NCI-H1436 (cell line): ENCODE data around the gene DCAF4L1.

Experiments
- DNase-seq: peaks from one replicate; lab custom pipeline; 2025; lab: John Stamatoyannopoulos, UW

DCAF4L1 gene

GRCh38 chr4:41981456-41981855 is at the start of gene DCAF4L1:
Gene DCAF4L1 (plus strand): TSS chr4:41981756. CDS start chr4:41981793, 37 bp downstream.
- no peak for DNase-seq

DNA sequence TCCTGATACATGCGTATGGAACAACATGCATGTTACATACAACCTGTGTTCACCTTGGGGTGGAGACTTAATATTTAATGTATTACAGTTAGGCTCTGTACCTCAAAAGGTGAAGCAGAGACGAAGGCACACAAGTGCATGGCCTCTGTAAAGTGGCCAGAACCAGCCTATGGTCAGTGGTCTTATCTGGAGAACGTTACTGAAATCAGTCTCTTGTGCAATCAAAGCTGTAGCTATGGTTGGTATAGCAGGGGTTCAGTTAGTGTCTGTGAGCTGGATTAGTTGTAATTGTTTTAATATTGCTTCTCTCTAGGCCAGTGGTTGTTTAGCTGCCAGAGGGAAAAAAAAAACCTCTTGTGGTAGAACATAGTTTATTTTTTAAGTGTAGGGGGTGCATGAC is 48.6 kb upstream of the DCAF4L1 start:
- DNase-seq = no peak

DNA sequence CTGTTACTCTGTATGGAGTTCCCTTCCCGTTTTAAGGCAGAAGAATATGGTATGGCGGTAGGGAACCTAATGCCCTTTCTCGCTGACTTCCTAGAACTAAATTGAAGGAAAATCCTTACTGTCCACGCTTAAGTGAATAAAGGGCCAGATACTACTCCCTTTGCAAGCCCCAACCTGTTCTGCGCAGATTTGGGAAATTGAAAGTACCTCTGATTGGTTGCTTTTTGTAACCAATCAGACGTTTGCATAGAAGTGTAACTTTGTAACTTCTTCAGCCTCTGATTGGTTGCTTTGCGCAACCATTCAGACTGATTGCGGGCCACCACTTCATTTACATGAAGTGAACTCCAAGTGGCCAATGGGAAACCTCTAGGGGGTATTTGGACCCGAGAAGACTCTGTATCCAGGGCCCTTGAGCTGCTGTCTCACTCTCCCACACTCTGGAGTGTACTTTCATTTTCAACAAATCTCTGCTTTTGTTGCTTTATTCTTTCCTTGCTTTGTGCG is 47.5 kb upstream of the DCAF4L1 start:
- peak; percentile 57 for DNase-seq

DNA sequence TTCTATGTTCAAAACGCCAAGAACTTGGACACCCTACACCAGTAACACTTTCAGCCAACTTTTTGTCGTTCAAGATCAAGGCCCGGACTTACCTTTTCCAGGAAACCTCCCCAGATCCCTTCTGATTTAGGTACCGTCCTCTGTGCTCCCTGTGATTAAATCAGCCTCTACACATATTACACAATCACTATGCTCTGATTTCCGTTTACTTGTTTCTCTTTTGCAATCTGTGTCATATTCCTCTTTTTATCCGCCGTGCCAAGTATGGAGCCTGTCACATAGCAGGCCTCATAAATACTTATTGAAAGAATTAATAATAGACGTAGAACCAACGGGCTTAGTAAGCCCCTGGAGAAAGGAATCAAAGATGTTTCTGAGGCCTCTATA is 47.0 kb upstream of the DCAF4L1 start:
- DNase-seq = no peak

GRCh38 chr4:41934901-41935651 is 46.5 kb upstream of the DCAF4L1 start, which contains the start of gene TMEM33:
Gene TMEM33 (plus strand): TSS chr4:41935429. CDS start chr4:41935485, 56 bp downstream.
- DNase-seq = peak; percentile 87

- DNase-seq = no peak
Measured at GRCh38 chr4:41935652-41936021, 45.9 kb upstream of the DCAF4L1 start.

GRCh38 chr4:41939016-41939626 is 42.4 kb upstream of the DCAF4L1 start:
- no peak for DNase-seq

DNA sequence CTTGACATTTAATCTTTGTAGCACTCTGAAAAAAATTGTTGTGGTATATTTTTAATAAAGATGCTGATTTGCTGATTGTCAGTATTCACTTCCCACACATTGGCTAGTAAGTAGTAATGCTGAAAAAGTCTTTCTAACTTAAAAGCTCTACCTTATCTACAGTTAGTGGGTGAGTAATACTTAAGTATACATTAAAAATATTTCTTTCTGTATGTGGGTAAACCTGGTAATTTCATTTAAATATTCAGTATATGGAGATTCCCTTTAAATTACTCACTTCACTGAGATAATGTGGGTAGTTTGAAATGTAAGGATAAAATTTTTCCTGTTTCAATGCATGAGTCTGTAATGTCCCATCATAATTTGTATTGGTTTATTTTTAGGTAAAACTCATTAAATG is 40.7 kb upstream of the DCAF4L1 start:
- DNase-seq = no peak

- no peak for DNase-seq
Measured at GRCh38 chr4:41943506-41943905, 38.0 kb upstream of the DCAF4L1 start.

DNA sequence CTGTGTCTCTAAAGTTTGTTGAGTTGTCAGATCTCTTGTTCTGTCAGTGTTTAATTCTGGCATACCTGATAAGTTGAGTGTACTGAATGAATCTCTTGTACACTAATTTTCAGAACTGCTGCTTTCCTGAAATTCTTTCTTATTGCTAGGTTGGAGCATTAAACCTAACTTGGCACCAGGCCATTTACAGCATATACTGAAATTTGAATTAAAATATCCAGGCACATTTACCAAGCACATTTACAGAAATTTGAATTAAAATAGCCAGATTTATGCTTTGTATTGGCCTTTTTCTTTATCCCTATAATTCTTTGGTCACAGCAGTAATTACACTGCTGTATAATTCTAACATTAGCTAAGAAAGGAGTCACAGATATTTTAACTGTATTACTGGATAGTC is 37.5 kb upstream of the DCAF4L1 start:
- no peak for DNase-seq

DNA sequence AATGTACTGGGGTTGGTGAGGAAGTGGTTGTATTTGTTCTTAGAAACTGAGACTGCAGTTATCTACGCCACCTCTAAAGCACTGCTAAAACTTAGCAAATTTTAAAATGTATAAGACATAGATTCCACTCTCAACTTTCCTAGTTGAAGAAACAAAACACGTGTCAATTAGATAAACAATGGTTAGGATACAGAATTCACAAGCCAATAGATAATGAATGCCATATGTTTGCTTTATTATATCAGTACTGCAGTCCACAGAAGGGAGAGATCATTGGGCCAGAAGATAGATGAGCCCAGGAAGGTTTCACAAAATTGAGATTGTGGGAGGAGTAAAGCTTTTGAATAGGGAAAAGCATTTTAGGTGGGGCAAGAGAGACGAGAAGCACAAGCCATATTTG is 32.0 kb upstream of the DCAF4L1 start:
- no peak for DNase-seq

DNA sequence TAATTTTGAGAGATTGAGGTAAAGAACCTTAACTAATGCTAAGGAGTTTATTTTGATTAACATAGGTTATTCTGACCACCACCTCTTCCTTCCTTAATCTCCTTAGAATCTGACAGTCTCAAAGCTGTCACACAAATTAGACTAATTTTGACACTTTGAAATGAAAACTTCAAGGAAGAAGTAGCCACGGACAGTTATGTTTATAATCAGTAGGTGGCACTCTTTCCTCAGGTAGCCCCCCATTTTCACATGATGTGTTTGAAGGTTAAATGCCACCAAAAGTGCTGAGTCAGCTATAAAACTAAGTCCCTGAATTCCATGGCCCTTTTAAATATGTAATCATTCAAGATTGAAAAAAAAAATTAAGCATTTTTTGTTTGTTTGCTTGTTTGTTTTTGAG is 23.9 kb upstream of the DCAF4L1 start:
- DNase-seq = peak; percentile 0

- DNase-seq = no peak
Measured at GRCh38 chr4:41963105-41963504, 18.5 kb upstream of the DCAF4L1 start.

- DNase-seq = no peak
Measured at GRCh38 chr4:41964401-41964800, 17.2 kb upstream of the DCAF4L1 start.

DNA sequence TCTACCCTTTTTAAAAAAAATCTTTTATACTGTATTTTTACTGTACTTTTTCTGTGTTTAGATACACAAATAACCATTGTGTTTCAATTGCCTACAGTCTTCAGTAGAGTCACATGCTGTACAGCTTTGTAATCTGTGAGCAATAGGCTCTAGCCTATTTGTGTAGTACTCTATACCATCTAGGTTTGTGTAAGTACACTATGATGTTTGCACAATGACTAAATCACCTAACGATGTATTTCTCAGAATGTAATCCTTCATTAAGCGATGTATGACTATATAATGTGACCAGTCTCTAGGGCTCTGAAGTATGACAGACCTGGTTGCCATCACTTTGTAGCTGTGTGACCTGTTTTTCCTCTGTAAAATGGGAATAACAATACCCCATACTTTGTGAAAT is 14.2 kb upstream of the DCAF4L1 start:
- DNase-seq = no peak

DNA sequence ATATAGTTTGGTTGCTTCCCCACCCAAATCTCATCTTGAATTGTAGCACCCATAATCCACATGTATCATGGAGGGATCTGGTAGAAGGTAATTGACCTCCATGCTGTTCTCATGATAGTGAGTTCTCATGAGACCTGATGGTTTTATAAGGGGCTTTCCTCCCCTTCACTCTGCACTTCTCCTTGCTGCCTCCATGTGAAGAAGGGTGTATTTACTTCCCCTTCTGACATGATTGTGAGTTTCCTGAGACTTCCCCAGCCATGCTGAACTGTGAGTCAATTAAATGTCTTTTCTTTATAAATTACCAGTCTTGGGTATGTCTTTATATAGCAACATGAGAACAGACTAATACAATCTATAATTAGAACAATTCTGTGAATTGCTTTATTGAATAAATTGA is 11.9 kb upstream of the DCAF4L1 start:
- no peak for DNase-seq

GRCh38 chr4:41975341-41975740 is 6.2 kb upstream of the DCAF4L1 start:
- DNase-seq = no peak

GRCh38 chr4:41976775-41977516 is 4.6 kb upstream of the DCAF4L1 start:
- DNase-seq = no peak

GRCh38 chr4:41977709-41978108 is 3.8 kb upstream of the DCAF4L1 start:
- DNase-seq = no peak

GRCh38 chr4:41982716-41983115 is 1.2 kb downstream of the DCAF4L1 start:
- no peak for DNase-seq

GRCh38 chr4:41985151-41985550 is 3.6 kb downstream of the DCAF4L1 start:
- DNase-seq = no peak

- DNase-seq = no peak
Measured at GRCh38 chr4:41989994-41990364, 8.4 kb downstream of the DCAF4L1 start.
